ENCODE results near the gene XRCC4. TPM values are rescaled to one million over a fixed set of nuclear protein-coding genes. Genes with fewer than 3 reads are reported as not detected.

The XRCC4 gene
- total and polyA plus RNA-seq, 9 donors, result 5.1 to 7.1 (median 6.4) TPM

GRCh38 chr5:83042507-83042906, 34.8 kb upstream of the XRCC4 start:
- Histone ChIP-seq H3K4me1 (ENCODE audit: control insufficient read depth, insufficient read depth, low read length) (no peaks in the 10 kb centered on the region), H3K9me3 (replicated peaks; ENCODE audit: control insufficient read depth, low read depth, low read length) (no peaks in the 10 kb centered on the region), H3K27me3 (ENCODE audit: control insufficient read depth, insufficient read depth, low read length) (no peaks in the 10 kb centered on the region), H3K4me3 (ENCODE audit: low read length) (no peak overlapping the region), H3K36me3 (ENCODE audit: control insufficient read depth, insufficient read depth, low read length) (no peaks in the 10 kb centered on the region), H3K27ac (ENCODE audit: low read length) (no peak overlapping the region)
- DNase-seq, result no peak
- no CpG with 5 or more reads among the region's 3 CpGs for WGBS (ENCODE audit: insufficient coverage)

- no peak overlapping the region for H3K4me3 ChIP-seq (ENCODE audit: low read length)
- H3K9me3 ChIP-seq (replicated peaks; ENCODE audit: control insufficient read depth, low read depth, low read length), result no peaks in the 10 kb centered on the region
- WGBS (ENCODE audit: insufficient coverage), result no CpG with 5 or more reads among the region's 2 CpGs
These were observed 32.4 kb upstream of the XRCC4 start for GRCh38 chr5:83044926-83045325.

DNA sequence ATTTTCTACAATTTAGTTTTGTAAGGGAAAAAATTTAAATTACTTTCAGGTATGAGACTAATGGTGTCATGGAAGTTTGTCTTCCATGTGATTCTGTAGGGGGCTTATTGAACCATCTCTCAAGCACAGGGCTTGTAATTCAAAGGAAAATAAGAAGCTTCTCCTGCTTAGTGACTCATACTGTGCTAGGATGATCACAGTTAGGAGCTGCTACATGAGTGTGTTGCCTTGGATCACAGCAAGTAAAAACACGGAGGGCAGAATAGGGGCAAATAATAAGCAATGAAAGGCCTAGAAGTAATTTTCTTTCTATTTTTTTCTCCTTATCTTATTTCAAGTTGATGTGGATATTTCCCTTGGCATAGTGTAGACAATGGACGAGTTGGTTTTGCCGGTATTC, 29.1 kb upstream of the XRCC4 start:
- no peaks in the 10 kb centered on the region for H3K9me3 ChIP-seq (replicated peaks; ENCODE audit: control insufficient read depth, low read depth, low read length)
- H3K27ac ChIP-seq (ENCODE audit: low read length), result no peak overlapping the region
- WGBS (ENCODE audit: insufficient coverage), result no CpG with 5 or more reads among the region's 3 CpGs
- no peak overlapping the region for H3K4me3 ChIP-seq (ENCODE audit: low read length)
- no peaks in the 10 kb centered on the region for H3K27me3 ChIP-seq (ENCODE audit: control insufficient read depth, insufficient read depth, low read length)
- H3K36me3 ChIP-seq (ENCODE audit: control insufficient read depth, insufficient read depth, low read length), result peaks cover 14% of the 10 kb centered on the region
- H3K4me1 ChIP-seq (ENCODE audit: control insufficient read depth, insufficient read depth, low read length), result no peaks in the 10 kb centered on the region
- no peak for DNase-seq

More at GRCh38 chr5:83044926-83045325, 32.4 kb upstream of the XRCC4 start:
- no peak overlapping the region for H3K27ac ChIP-seq (ENCODE audit: low read length)
- H3K4me1 ChIP-seq (ENCODE audit: control insufficient read depth, insufficient read depth, low read length), result no peaks in the 10 kb centered on the region
- H3K36me3 ChIP-seq (ENCODE audit: control insufficient read depth, insufficient read depth, low read length), result peaks cover 2% of the 10 kb centered on the region
- H3K27me3 ChIP-seq (ENCODE audit: control insufficient read depth, insufficient read depth, low read length), result no peaks in the 10 kb centered on the region
- DNase-seq, result no peak

- Histone ChIP-seq H3K36me3 (ENCODE audit: control insufficient read depth, insufficient read depth, low read length) (peaks cover 14% of the 10 kb centered on the region), H3K27me3 (ENCODE audit: control insufficient read depth, insufficient read depth, low read length) (no peaks in the 10 kb centered on the region), H3K4me3 (ENCODE audit: low read length) (no peak overlapping the region), H3K4me1 (ENCODE audit: control insufficient read depth, insufficient read depth, low read length) (no peaks in the 10 kb centered on the region), H3K9me3 (replicated peaks; ENCODE audit: control insufficient read depth, low read depth, low read length) (no peaks in the 10 kb centered on the region), H3K27ac (ENCODE audit: low read length) (no peak overlapping the region)
- no peak for DNase-seq
- WGBS (ENCODE audit: insufficient coverage), result no CpG with 5 or more reads among the region's 2 CpGs
These were observed 28.5 kb upstream of the XRCC4 start for GRCh38 chr5:83048811-83049210.

GRCh38 chr5:83049370-83049885, 27.9 kb upstream of the XRCC4 start:
- Histone ChIP-seq H3K4me1 (ENCODE audit: control insufficient read depth, insufficient read depth, low read length) (no peaks in the 10 kb centered on the region), H3K4me3 (ENCODE audit: low read length) (no peak overlapping the region), H3K27ac (ENCODE audit: low read length) (peak overlapping the region; percentile 35), H3K36me3 (ENCODE audit: control insufficient read depth, insufficient read depth, low read length) (peaks cover 17% of the 10 kb centered on the region), H3K9me3 (replicated peaks; ENCODE audit: control insufficient read depth, low read depth, low read length) (no peaks in the 10 kb centered on the region), H3K27me3 (ENCODE audit: control insufficient read depth, insufficient read depth, low read length) (no peaks in the 10 kb centered on the region)
- WGBS (ENCODE audit: insufficient coverage), result no CpG with 5 or more reads among the region's 3 CpGs
- DNase-seq, result peak; percentile 82

GRCh38 chr5:83050723-83051340, 26.5 kb upstream of the XRCC4 start:
- no peaks in the 10 kb centered on the region for H3K4me1 ChIP-seq (ENCODE audit: control insufficient read depth, insufficient read depth, low read length)
- no peaks in the 10 kb centered on the region for H3K27me3 ChIP-seq (ENCODE audit: control insufficient read depth, insufficient read depth, low read length)
- no CpG with 5 or more reads among the region's 4 CpGs for WGBS (ENCODE audit: insufficient coverage)
- no peaks in the 10 kb centered on the region for H3K9me3 ChIP-seq (replicated peaks; ENCODE audit: control insufficient read depth, low read depth, low read length)
- no peak overlapping the region for H3K27ac ChIP-seq (ENCODE audit: low read length)
- peak; percentile 33 for DNase-seq
- no peak overlapping the region for H3K4me3 ChIP-seq (ENCODE audit: low read length)
- peaks cover 20% of the 10 kb centered on the region for H3K36me3 ChIP-seq (ENCODE audit: control insufficient read depth, insufficient read depth, low read length)

DNA sequence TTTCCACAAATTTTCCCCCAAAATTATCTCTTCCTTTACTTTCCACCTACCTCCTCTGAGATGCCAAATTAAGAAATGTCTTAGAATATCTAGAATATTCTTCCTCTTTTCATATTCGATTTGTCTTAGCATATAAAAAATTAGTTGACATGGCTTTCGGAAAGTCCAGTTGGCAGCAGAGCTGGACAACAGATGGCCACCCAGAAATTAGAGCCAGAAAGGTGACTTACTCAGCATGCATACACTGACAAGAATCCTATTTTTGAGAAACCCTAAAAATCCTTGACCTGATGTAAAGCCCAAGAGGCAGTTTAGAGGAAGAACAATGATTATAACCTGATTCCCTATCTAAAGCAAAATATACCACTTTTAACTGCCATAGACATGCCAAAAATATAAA, 22.2 kb upstream of the XRCC4 start:
- H3K27me3 ChIP-seq (ENCODE audit: control insufficient read depth, insufficient read depth, low read length), result no peaks in the 10 kb centered on the region
- peaks cover 16% of the 10 kb centered on the region for H3K36me3 ChIP-seq (ENCODE audit: control insufficient read depth, insufficient read depth, low read length)
- H3K4me1 ChIP-seq (ENCODE audit: control insufficient read depth, insufficient read depth, low read length), result no peaks in the 10 kb centered on the region
- H3K9me3 ChIP-seq (replicated peaks; ENCODE audit: control insufficient read depth, low read depth, low read length), result no peaks in the 10 kb centered on the region
- H3K4me3 ChIP-seq (ENCODE audit: low read length), result no peak overlapping the region
- no peak for DNase-seq
- 100% methylated on average over 1 of the region's 2 CpGs for WGBS (ENCODE audit: insufficient coverage)
- H3K27ac ChIP-seq (ENCODE audit: low read length), result no peak overlapping the region

- Histone ChIP-seq H3K27me3 (ENCODE audit: control insufficient read depth, insufficient read depth, low read length) (no peaks in the 10 kb centered on the region), H3K4me3 (ENCODE audit: low read length) (no peak overlapping the region), H3K27ac (ENCODE audit: low read length) (no peak overlapping the region), H3K9me3 (replicated peaks; ENCODE audit: control insufficient read depth, low read depth, low read length) (no peaks in the 10 kb centered on the region), H3K36me3 (ENCODE audit: control insufficient read depth, insufficient read depth, low read length) (peaks cover 11% of the 10 kb centered on the region), H3K4me1 (ENCODE audit: control insufficient read depth, insufficient read depth, low read length) (no peaks in the 10 kb centered on the region)
- DNase-seq, result peak; percentile 46
These were observed 18.6 kb upstream of the XRCC4 start for GRCh38 chr5:83058726-83059125.

DNA sequence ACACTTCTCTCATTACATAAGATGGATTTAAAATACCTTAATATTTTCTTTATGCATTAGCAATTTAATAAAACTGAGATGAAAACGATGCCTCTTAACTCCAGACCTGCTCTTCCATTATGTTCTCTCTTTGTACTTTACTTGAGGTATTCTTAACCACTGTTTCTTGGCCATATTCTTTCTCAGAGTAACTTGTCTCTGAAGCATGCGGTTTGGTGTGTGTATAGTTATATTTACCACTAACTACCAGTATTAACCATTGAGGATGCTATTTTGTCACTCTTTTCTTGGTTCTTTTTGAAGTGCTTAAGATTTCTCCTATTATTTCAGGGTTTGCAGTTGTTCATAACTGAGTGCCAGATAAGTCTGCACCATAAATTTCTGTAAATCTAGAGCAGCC, 18.0 kb upstream of the XRCC4 start:
- DNase-seq, result no peak
- peaks cover 9% of the 10 kb centered on the region for H3K36me3 ChIP-seq (ENCODE audit: control insufficient read depth, insufficient read depth, low read length)
- WGBS (ENCODE audit: insufficient coverage), result no CpG with 5 or more reads among the region's 2 CpGs

GRCh38 chr5:83066548-83067110, 10.7 kb upstream of the XRCC4 start:
- no peak for DNase-seq
- no peak overlapping the region for H3K4me3 ChIP-seq (ENCODE audit: low read length)
- H3K27ac ChIP-seq (ENCODE audit: low read length), result no peak overlapping the region
- H3K27me3 ChIP-seq (ENCODE audit: control insufficient read depth, insufficient read depth, low read length), result no peaks in the 10 kb centered on the region
- no peaks in the 10 kb centered on the region for H3K36me3 ChIP-seq (ENCODE audit: control insufficient read depth, insufficient read depth, low read length)
- 80% methylated on average over 2 of the region's 3 CpGs for WGBS (ENCODE audit: insufficient coverage)
- no peaks in the 10 kb centered on the region for H3K4me1 ChIP-seq (ENCODE audit: control insufficient read depth, insufficient read depth, low read length)
- H3K9me3 ChIP-seq (replicated peaks; ENCODE audit: control insufficient read depth, low read depth, low read length), result no peaks in the 10 kb centered on the region

More for the DNA sequence above, 18.0 kb upstream of the XRCC4 start:
- H3K4me3 ChIP-seq (ENCODE audit: low read length), result no peak overlapping the region
- no peak overlapping the region for H3K27ac ChIP-seq (ENCODE audit: low read length)
- H3K27me3 ChIP-seq (ENCODE audit: control insufficient read depth, insufficient read depth, low read length), result no peaks in the 10 kb centered on the region
- H3K9me3 ChIP-seq (replicated peaks; ENCODE audit: control insufficient read depth, low read depth, low read length), result no peaks in the 10 kb centered on the region
- no peaks in the 10 kb centered on the region for H3K4me1 ChIP-seq (ENCODE audit: control insufficient read depth, insufficient read depth, low read length)

Measured in muscle of leg (tissue), 11 donors.